Mucosa of gallbladder (tissue), 1 donor: Measurements from ENCODE around the gene TPK1. TPM values are rescaled to one million over a fixed set of nuclear protein-coding genes. Genes with fewer than 3 reads are reported as not detected.
"Not testable (repeated sequence)": the region's sequence is repeated elsewhere in the genome, so short reads cannot be mapped to it uniquely, and the experiment has no call there.

ENCODE experiments used
- DNase-seq: peaks from one replicate; pipeline ENCODE4 v3.0.0-alpha.2; 2020; ENCODE audit warnings: low spot score
- total RNA-seq: library from RNA; stranded (reverse); gene quantifications from one replicate; pipeline ENCODE4 v1.2.1, GENCODE V29; 2021
- donor health status: DM: no; HTN: no; CAD: no.

Gene TPK1
- total RNA-seq, 1 donor from 2014 or later: 4.7 TPM

DNA sequence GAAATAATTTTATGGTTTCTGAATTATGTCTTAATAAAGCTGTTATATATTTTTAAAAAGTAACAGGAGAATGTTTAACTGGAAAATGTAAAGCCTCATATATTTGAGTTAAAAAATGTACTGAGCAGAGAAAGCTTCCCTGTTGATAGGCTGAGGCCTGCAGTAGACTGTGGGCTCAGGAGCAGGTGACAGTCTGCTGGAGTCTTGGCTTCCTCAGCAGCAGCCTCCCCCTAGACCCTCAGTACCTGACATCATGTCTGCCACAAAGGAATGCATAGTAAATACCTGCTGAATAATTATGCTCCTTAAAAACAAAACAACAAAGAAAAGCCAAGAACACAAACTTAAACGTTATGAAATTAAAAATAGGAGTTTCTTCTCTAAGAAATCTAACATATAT lies 358.5 kb downstream of the TPK1 start:
- no peak for DNase-seq

DNA sequence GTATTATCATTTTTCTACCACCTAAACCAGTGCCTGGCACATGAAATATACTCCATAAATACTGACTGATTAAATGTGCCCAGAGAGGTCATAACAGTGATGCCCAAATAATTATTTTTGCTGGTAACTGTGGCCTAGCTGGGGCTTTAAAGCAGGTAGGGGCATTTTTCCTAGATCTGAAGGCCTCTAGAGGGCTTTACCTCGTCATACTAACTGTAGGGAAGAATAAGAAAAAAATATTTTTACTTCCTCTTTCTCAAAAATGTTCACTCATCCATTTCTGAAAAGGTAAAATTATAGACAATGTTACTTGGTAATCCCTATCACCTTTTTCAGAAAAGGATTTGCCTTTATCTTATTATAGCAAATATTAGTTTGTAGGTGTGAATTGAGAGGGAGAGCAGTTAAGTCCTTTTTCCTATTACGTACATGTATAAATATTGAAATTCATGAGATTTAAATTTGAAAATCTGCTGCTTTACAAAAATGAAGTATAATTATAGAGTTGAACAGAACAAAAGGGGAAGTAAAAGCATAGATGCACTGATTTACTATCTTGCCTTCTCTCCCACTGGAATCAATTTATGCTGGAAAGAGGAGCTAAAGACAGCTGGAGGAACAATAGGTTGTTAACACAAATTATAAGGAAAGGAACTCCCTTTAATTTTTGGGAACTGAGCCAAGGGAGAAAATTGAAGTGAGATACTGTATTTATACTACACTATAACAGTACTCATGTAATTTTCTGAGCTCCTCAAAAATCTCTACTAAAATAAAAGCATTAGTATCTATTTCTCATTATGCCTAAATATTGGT lies 360.8 kb downstream of the TPK1 start:
- no peak for DNase-seq

DNA sequence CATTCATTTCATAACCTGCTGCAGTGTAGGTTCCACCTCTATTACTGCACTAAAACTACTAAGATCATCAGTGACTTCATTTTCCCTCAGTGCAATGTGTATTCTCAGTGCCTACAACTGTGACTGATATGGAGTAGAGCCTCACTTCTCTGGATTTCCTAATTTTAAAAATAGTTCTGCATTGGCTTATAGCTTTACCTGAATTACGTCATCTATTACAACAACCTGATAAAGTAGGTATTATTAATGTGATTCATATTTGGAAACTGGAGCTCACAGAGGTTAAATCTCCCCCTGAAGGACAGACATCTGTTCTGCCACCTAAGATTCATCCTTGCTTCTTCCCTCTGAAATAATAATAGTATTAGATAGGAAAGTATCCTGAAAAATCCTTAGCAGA lies 361.5 kb downstream of the TPK1 start:
- DNase-seq: no peak

DNA sequence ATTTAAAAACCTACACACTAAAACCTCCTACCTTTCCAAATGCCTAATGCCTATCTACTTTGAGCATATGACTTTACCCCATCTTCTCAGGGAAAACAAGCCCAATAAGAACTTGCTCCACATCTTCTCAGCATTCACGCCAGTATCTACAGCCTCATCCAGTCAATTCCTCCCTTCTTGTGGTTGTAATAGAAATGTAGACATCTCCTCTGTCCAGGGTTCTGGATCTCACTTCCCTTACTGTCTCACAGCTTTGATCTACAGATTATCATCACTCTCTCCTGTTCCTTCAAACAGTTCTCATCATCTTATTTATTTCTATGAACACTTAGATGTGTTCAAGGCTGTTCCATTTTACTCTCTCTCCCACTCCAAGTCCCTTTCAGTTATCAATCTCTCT lies 361.9 kb downstream of the TPK1 start:
- no peak for DNase-seq

DNA sequence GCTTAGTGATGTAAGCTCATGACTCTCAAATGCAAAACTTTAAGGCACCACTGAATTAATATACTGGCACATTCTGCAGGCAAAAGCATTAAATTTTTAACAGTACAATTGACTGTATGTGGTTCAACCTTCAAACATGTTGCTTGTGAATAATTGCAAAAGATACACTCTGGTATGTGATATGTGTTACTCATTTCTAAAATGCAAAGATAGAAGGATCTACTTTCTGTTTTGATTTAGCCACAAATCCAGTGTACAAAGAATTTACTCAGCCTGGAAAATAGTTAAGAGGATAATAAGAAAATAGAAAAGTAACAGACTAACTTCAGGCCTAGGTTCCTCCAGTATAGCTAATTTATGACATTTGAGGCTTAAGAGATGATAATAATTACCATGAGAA lies 365.8 kb downstream of the TPK1 start:
- no peak for DNase-seq

DNA sequence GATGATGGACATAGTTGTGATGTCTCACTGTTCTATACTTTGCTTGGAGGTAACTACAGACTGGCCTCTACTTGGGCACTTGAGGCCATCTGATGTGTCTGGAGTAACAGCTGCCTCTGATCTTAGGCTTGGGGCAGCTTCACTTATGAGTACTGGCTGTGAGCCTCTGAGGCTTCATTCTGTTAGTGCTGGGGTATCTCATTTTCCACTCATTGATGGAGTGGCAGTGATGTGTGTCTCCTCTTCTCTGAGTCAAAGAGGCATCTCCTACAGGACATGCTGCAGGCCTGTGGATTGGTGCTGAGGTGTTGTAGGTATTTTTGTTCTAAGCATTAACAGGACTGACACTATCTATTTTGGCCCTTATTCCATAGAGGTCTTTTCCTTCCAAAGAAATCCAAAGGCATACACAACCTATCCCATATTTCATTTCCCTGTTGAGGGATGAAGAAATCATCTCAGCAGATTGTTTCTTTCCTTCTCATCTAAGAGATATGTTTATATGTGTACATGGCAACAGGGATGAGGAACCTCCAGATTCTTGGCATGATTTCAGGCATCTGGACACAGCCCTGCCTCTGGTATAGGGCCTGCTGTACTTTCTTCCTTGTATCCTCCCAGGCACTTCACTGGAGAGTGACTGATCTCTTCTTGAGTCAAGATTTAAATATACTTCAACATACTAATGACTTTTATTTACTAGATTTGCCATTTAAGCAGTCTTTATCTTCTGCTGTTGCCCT lies 366.7 kb downstream of the TPK1 start:
- no peak for DNase-seq

DNA sequence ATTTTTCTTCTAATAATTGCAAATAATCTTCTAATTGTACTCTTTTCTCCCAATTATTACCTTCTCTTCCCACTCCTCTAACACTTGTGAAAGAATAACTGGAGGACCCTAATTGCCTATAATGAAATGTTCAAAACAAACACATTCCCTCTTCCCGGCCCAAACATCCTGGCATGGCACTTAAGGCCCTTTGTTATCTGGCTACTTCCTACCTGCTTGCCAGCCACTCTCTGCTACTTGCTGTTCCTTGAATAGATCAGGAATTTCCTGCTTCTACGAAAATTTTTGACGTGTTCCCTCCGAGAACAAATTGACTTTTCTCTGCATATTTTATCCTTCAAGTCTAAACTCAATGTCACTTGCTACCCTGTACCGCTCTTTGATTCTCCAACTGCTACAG lies 376.2 kb downstream of the TPK1 start:
- no peak for DNase-seq

DNA sequence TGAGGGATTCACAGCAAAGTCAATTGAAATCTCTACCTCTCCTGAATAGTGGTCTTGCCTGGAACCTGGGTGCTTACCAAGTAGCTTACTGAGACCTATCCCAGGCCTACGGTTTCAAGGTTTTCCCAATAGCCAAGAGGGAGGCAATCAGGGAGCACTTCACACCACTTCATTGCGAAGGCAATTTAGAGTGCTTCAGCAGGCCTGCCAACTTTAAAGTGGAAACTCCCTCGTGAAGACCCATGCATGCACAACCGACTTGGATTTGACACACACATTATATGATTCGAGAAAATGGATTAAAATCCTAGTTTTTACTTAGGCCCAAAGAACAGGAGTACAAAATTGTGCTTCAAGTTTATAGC lies 380.8 kb downstream of the TPK1 start:
- DNase-seq: no peak

DNA sequence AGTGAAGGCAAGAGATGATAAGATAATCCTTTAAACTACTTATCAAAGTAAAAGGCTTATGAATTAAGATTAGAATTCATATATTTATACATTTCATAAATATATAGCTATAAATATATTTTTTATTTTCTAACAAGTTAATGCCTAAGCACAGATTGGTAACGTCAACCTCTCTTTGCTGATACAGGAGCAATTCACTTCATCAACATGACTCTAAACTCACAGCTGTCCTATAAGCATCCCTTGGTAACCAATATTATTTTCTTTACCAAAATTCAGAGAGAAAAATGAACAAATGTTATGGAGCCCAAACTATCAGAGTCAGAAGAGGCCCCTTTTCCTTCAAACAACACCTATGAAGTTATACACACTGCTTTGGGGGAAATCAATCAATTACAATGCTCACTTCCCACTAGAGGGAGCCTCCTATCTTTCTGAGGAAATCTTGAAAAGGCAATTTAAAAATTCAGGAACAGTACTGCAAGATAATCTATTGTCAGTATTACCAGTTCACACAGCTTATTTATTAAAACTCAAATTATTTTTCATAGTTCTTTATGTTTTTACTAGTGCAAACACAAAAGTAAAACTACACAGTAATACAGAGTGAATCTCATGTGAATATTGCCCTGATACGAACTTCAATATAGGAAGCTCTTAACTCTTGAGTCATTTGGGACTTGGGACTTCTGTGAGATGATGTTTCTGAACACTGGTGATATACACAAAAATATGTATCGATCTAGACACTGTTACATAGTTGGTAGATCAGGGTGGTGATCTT lies 381.4 kb downstream of the TPK1 start:
- DNase-seq: no peak

DNA sequence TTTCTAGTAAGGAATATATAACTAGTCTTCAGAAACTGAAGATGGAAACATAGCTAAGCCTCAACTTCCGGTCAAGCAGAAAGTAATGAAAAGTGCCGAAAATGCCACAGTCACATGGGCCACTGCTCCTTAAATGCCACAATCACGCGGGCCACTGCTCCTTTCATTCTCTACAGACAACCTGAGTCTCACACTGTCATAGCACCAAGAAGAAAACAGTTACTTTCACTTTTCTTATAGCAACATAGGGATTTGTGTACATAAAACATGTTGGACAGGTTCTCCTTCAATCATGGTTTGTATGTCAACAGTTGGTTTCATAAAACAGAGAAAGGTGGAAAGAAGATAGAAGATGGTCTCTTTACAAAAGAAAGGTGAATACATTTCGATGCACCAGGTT lies 383.8 kb downstream of the TPK1 start:
- no peak for DNase-seq

DNA sequence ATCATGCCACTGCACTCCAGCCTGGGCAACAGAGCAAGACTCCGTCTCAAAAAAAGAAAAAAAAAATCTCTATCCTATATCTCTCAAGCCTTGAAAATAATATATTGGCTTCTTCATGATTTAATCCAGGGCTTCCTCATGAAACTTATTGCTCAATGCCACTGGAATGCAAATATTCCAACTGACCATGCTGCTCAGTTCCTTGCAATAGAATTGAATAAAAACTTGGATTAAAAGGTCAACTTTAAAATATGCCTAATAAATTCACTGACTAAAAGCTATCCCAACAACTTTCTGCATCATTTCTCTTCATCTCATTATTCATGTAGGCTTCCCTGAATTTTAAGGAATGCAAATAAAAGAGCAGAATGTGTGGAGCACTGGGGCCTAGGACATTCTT lies 390.3 kb downstream of the TPK1 start:
- no peak for DNase-seq

DNA sequence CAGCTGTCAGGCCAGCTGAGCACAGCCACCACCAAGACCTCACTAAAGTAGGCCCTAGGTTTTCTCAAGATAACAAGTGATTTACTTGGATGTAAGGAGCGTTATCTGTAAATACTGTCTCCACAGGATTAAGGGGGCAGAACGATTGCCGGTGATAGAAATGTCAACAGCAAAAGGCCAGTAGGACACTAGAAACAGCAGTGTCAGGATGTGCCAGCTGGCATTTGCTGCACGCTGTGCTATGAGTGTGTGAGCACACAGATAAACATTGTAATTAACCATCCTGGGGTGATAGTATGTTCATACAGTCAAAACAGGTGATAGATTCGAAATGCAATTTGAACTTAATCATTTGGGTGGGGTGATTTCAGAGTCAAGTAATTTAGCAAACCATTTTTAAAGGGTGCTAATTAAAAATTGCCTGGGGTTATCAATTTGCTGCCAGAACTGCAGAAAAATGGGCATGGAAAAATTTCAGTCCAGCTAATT lies 396.1 kb downstream of the TPK1 start:
- no peak for DNase-seq

DNA sequence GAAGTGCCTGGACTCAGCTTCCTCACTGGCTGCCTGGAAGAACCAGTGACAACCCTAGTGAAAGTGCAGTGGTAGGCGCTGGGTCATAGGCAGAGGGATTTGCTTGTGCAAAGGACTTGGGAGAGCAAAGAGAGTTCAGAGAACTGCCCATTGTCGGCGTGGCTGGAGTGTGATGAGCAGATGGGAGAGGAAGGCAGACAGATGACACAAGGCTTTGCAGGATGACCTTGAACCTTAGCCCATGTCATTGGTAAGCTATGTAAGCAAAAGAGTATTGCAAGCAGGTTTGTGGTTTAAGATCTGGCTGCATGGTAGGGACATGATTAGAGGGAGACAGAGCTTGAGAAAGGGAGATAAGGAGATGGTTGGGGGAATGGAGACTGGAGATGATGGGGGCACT lies 397.1 kb downstream of the TPK1 start:
- DNase-seq: no peak

DNA sequence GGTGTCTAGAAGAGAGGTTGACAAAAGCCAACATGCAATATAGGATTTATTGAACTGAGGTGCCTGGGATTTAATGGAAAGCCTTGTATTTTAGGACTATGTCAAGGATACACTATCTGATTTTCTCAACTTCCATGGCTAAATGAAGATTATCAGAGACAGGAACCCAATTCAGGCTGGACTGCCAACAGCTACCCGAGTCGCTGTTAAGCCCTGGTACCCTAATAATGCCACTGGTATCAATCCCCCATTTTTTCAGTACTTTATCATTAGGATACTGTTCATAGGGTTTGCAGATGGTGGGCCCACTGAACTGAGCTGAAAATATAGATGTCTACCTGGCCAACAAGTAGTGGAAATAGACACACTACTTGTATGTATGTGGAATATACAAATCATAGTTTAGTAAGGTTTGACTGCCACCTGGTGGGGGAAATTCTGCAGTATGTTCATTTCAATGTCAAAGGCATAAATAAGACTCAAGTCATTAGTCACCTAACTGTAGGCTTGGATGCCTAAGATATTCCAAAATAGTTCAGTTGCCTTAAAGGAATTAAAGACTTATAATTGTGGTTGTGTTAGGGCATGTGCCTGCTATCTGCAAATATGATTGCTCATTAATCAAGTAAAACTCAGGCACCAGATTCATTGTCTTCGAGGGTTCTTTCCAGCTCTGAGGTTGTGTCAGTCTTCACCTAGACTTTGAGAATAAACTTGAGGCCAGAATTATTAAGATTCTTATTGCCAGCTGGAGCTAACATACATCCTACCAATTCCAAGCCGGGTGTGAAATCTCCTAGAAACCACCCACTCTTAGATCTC lies 398.3 kb downstream of the TPK1 start:
- DNase-seq: peak; percentile 72

DNA sequence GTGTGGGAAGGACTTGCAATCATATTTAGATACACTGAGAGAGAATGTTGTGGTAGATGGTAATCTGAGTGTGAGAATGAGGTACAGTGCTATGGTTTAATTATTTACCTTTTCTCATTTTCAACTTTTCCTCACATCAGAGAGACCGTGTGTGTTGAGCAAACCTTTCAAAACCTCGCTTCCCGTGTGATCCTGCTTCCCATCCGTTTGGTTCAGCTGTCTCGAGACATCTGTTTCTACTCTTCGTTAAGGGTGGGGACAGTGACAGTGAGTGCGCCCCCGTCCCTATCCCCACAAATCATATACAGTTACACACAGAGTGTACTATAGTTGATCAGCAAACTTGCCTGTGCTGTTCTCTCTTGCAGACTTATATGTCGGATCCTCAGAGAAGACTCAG lies 399.4 kb downstream of the TPK1 start:
- DNase-seq: no peak

DNA sequence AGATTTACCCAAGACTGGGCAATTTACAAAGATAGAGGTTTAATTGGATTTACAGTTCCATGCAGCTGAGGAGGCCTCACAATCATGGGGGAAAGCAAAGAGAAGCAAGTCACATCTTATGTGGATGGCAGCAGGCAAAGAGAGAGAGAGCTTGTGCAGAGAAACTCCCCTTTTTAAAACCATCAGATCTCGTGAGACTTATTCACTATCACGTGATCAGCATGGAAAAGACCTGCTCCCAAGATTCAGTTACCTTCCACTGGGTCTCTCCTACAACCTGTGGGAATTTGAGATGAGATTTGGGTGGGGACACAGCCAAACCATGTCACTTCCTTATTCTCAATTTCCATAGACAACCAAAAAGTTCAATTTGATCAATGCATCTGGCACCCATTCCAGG lies 407.4 kb downstream of the TPK1 start:
- no peak for DNase-seq

DNA sequence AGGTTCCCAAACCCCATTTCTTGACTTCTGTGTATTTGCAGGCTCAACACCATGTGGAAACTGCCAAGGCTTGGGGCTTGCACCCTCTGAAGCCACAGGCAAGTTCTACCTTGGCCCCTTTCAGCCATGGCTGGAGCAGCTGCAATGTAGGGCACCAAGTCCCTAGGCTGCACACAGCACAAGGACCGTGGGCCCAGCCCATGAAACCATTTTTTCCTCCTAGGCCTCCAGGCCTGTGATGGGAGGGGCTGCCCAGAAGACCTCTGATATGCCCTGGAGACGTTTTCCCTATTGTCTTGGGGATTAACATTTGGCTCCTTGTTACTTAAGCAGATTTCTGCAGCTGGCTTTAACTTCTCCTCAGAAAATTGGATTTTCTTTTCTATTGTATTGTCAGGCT lies 408.3 kb downstream of the TPK1 start:
- not testable (repeated sequence) for DNase-seq

DNA sequence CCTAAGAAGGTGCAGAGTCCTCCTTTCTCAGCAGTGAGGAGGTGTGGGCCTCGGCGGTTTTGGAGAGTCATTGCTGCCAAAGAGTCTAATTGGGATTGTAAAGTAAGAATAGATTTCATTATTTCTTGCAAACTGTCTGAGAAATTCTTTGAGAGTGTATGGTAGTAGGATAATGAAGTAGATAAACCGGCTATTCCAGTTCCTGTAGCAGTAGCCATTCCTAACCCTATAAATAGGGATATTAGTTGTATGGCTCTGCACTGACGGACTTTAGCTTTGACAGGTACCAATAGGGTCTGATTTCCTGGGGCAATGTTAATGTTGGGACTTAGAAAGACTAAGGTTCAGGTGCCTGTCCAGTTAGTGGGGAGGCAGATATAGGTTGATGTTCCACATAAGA lies 416.9 kb downstream of the TPK1 start:
- not testable (repeated sequence) for DNase-seq

DNA sequence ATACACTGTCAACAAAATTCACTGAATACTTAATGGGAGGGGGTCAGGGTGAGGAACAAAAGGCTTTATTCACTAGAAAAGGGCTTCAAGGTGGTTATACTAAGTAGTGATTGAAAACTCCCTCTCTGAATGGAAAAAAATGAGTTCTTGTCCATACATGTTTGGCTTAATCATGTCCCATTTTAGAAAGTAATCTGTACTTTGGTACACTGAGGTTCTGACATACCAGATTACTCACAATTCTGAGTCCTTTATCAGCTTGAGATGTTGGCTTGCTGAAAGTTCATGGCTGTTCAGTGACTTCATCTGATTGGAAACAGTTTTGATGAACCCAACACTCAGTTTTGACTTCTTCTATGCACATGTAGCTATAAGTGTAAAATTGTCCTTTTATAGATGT lies 419.5 kb downstream of the TPK1 start:
- no peak for DNase-seq

DNA sequence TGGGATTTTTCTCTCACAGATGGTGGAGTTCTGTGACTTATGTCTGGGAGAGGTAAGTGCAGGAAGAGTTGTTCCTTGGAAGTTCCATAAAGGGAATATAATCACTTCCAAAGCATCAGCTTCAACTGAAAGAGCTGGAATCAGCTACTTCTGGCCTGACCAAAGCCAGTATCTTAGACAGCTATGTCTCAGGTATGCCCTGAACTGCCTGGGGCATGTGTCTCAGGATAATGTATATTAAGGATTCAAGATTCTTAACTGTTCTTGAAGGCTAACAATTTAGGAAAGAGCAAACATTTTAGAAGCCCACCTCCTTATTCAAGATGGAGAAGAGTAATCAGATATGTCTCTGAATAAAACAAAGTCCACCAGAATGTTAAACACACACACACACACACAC lies 420.0 kb downstream of the TPK1 start:
- DNase-seq: no peak

DNA sequence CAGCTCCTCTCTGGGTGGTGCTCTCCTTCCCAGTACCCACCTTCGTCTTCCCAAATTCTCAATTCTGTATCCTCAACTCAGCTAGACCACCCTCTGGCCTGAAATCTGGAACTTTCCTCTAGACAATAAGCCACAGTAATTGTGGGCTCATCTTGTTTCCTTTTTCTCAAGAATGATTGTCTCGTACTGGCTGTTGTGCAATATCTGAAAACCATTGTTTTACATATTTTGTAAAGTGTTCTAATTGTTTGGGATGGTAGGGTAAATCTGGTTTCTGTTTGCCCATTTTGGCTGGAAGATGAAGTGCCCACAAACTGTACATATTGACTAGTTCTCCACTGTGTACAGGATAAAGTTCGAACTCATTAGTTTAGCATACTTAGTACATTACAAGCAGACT lies 421.0 kb downstream of the TPK1 start:
- DNase-seq: no peak

DNA sequence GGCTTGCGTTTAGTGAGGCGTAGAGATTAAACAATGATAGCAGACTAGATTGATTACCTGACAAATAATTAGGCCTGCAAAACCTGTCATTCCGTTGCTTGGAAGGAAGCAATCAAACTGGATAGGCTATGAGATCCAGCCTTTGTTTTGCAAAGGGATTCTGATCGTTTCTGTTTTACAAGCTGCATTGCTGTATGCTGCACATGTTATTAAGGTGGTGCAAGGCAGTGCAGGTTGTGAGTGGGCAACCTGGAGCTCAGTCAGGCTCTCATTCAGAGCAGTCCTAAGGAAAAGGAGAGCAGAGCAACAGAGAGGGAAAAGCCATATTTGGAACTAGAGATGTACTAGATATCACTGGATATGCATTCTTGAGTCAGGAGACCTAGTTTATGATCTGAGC lies 425.4 kb downstream of the TPK1 start:
- DNase-seq: no peak
